GM12878 (cell line): Measurements from ENCODE around the gene ADAMTSL1.

Experiments used
- BRCA1 ChIP-seq: IDR thresholded peaks from 2 replicates; pipeline ENCODE4 v1.6.1; 2011; ENCODE audit warnings: low read depth, low read length, improper control_type of control experiment
- POU2F2 ChIP-seq: IDR thresholded peaks from 3 replicates; pipeline ENCODE4 v1.6.1; 2011; ENCODE audit warnings: low read depth, mild to moderate bottlenecking, low read length, borderline replicate concordance

GRCh38 chr9:18796696-18797270, 322.8 kb downstream of the ADAMTSL1 start:
- TF ChIP-seq POU2F2 (no peak), BRCA1 (no peak)
